Stimulated activated CD4-positive, alpha-beta T cell treated with anti-CD3 and anti-CD28 coated beads, Interleukin-4, amount 100 ng/mL, for 48 hours (primary cell): ENCODE data around the gene ARMH4.

Experiments used
- DNase-seq, 2 donors: peaks; one replicate each; pipeline ENCODE4 v3.0.0-alpha.2; 2020; ENCODE audit warnings: low read depth in 2 of 2

ARMH4 gene

DNA sequence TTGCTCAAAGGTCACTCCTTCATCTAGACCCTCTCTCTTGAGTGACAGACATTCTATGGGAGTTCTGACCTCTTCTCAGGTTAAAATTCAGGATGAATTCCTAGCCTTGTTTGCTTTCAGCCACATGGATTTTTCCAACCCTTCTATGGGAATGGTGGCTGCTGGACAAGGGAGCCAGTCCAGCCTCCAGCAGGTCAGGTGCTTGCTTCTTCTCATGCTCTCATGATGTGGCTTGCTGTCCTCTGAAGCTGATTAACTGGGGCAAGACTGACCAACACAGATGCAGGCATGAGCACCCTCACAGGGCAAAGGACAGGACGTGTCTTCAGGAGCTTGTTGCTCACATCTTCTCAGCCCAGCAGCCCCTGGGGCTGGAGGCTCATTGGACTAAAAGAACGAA is 188.9 kb downstream of the ARMH4 start:
- DNase-seq: no peak

DNA sequence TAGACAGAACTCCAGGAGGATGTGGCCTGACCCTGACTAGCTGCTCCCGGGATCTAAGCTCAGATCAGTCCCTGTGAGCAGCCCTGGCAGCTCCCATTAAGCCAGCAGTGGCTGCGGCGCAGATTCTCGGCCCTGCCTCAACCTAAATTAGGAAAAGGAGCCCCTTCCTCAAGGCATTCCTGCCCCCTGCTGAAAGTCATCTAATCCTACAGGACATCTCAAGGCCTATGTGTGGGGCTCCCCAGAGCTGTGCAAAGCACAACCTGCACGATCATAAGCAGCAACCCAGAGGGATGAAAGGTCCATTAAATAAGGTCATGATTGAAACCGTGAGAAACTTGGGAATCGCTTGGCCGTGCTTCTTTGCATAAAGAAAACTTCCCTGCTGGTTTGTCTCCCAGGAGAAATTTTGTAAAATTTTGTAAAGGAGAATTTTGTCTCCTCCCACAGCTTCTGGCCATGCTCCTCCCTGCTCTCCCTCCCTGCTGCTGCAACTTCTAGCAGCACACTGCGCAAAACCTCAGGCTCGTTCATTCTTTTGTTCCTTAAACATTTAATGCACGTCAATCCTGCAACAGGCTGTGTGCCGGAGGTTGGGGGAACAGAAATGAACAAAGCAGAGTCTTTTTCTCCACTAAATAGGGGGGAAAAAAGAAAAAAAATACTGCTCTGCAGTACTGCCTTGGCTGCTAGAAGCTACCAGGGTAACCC is 189.5 kb downstream of the ARMH4 start:
- no peak for DNase-seq

DNA sequence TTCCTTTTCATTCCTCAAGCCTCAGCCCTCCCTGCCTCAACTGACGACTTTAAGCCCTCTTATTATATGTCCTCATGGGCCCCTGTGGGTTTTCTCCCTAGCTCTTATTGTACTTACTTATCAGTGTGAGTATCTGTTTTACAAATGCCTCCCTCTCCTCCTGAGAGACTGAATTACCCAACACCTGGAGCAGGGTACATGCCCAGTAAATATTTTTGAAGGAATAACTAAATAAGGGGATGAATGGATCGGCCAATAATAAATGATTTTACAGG is 190.3 kb downstream of the ARMH4 start:
- DNase-seq: no peak

GRCh38 chr14:57960946-57961785 is 190.8 kb downstream of the ARMH4 start:
- DNase-seq: no peak

DNA sequence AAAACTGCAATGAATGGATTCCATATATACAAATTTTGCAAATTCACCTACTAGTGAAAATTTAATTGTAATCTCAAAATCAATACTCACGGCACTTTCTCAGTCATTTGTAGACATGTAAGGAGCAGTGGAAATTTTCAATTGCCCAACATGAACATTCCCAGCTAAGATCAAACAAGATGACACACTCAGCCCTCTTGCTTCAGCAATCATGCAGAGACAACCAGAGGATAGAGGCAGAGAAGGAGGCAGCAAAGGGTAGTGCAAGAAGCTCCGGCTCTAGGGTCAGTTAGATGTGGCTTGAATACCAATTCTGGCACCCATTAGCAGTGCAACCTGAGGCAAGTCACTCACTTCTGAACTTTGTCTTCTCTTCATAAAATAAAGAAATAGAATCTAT is 194.6 kb downstream of the ARMH4 start:
- DNase-seq: no peak
